GM23248 (cell line): ENCODE data around the gene TEKTIP1.

Experiments used
- EZH2 ChIP-seq: fragments of 200-600 bp; sonication (generic); IDR thresholded peaks from 2 replicates; pipeline ENCODE4 v1.6.1; 2018; ENCODE audit warnings: antibody characterized with exemption, mild to moderate bottlenecking; ENCODE audit not compliant: insufficient read depth, poor library complexity, severe bottlenecking
- EZH2phosphoT487 ChIP-seq: fragments of 200-600 bp; sonication (generic); IDR thresholded peaks from 2 replicates; pipeline ENCODE4 v1.6.1; 2018; ENCODE audit warnings: antibody characterized with exemption, moderate library complexity, mild to moderate bottlenecking, low read depth; ENCODE audit not compliant: insufficient read depth

DNA sequence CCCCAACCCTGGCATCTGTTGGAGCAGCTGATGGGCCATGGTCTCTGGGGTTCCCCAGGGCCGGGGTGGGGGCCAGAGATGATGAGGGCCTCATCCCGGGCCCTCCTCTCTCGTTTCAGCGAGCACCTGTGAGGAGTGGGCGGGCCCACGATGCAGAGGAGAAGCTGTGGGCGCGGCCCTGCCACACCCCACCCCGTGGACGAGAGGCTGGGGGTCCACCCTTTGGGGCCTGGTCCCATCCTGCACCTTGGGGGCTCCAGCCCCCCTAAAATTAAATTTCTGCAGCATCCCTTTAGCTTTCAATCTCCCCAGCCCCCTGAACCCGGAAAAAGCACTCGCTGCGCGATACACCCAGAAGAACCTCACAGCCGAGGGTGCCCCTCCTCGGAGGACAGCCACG, 39.4 kb downstream of the TEKTIP1 start:
- no peak for TF ChIP-seq EZH2
- TF ChIP-seq EZH2phosphoT487: no peak
